GM21529 (cell line): ENCODE measurements around the gene CISD2.
"Not testable (repeated sequence)": the region's sequence is repeated elsewhere in the genome, so short reads cannot be mapped to it uniquely, and the experiment has no call there.

Experiments
- ATAC-seq: cut with Tn5 transposase; IDR thresholded peaks from one replicate; pipeline ENCODE4 v1.9.1; 2021; ENCODE audit not compliant: unreplicated experiment

Gene CISD2

DNA sequence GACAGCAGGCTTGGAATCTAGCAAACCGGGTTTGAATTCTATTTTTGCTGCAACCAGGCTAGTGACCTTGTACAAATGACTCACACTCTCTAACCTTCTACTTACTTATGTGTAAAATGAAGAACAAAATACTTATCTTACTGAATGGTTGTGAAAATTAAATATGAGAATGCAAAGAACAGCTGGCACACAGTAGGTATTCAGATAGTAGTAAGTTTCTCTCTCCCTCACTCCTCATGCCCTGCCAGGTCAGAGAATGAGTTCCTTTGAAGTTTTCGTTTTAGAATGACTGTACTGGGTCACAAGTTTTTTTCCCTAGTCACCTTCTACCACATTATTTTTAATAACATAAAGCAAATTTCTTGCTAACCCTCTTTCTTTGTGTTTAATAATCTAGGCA lies 33.0 kb downstream of the CISD2 start:
- no peak for ATAC-seq

DNA sequence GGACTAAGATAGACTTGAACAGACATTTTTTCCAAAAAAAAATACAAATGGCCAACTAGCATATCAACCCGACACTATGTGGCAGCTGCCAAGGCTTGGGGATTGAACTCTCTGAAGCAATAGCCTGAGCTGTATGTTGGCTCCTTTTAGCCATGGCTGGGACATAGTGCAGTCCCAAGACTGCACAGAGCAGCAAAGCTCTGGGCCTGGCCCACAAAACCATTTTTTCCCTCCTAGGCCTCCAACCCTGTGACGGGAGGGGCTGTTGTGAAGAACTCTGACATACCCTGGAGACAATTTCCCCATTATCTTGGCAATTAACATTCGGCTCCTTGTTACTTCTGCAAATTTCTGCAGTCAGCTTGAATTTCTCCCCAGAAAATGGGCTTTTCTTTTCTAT lies 50.1 kb downstream of the CISD2 start:
- no peak for ATAC-seq

DNA sequence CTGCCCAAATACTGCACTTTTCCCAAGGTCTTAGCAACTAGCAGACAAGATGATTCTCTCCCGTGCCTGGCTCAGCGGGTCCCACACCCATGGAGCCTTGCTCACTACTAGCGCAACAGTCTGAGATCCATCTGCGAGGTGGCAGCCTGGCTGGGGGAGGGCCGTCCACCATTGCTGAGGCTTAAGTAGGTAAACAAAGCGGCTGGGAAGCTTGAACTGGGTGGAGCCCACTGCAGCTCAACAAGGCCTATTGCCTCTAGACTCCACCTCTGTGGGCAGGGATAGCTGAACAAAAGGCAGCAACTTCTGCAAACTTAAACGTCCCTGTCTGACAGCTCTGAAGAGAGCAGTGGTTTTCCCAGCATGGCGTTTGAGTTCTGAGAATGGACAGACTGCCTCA lies 50.9 kb downstream of the CISD2 start:
- ATAC-seq: not testable (repeated sequence)

DNA sequence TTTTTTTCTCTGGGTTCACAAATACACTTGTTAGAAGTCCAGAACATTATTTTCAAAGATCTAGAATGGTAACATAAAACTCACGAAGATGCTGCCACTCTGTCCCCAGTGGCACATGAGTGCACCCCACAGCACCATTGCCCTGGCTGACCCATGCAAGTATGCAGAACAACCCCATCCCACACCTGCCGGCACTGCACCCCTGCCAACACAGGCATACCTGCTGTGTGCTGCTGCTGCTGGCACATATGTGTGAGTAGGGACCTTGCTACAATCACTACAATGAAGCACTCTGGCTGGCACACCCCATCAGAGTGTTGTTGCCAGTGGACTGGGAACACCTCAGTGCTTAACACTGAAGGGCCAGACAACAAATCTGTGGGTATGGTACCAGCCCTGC lies 66.9 kb downstream of the CISD2 start:
- no peak for ATAC-seq

DNA sequence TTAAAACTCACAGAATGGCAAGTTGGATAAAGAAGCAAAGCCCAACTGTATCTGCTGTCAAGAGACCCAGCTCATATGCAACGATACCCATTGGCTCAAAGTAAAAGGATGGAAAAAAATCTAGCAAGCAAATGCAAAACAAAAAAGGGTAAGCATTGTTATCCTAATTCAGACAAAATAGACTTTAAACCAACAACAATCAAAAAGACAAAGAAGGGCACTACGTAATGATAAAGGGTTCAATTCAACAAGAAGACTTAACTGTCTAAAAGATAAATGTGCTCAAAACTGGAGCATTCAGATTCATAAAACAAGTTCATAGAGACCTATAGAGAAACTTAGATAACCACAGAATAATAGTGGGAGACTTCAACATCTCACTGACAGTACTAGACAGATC lies 69.3 kb downstream of the CISD2 start:
- ATAC-seq: not testable (repeated sequence)
